Right kidney (tissue), 9 donors: ENCODE measurements around the gene GORASP2.
"Not testable (repeated sequence)": the region's sequence is repeated elsewhere in the genome, so short reads cannot be mapped to it uniquely, and the experiment has no call there.

Experiments used
- DNase-seq: peaks from one replicate; pipeline ENCODE4 v3.0.0-alpha.2; 2016
- long read RNA-seq, 8 donors: transcript quantifications; one replicate each; lab custom pipeline, GENCODE V29; 2026

The GORASP2 gene
- long read RNA-seq, donor 1, transcript GORASP2-201 (10 exons, 3,173 nt), result major isoform, 16 of 70 reads
- long read RNA-seq, donor 1, transcript GORASP2-207 (5 exons, 2,096 nt), result minor isoform, 11 of 70 reads
- long read RNA-seq, donor 1, partial matches to known transcripts, result 42 of 70 reads
- long read RNA-seq, donor 1, other reads (novel, unspliced or antisense), result 0 of 70 reads
- long read RNA-seq, donor 2, transcript GORASP2-207 (5 exons, 2,096 nt), result major isoform, 11 of 65 reads
- long read RNA-seq, donor 2, partial matches to known transcripts, result 50 of 65 reads
- long read RNA-seq, donor 2, other reads (novel, unspliced or antisense), result 0 of 65 reads
- long read RNA-seq, donor 3, transcript GORASP2-207 (5 exons, 2,096 nt), result minor isoform, 5 of 25 reads
- long read RNA-seq, donor 3, transcript GORASP2-201 (10 exons, 3,173 nt), result major isoform, 6 of 25 reads
- long read RNA-seq, donor 3, partial matches to known transcripts, result 13 of 25 reads
- long read RNA-seq, donor 3, other reads (novel, unspliced or antisense), result 0 of 25 reads
- long read RNA-seq, donor 4, transcript GORASP2-201 (10 exons, 3,173 nt), result major isoform, 5 of 18 reads
- long read RNA-seq, donor 4, partial matches to known transcripts, result 9 of 18 reads
- long read RNA-seq, donor 4, other reads (novel, unspliced or antisense), result 0 of 18 reads
- long read RNA-seq, donor 5, transcript GORASP2-201 (10 exons, 3,173 nt), result major isoform, 28 of 72 reads
- long read RNA-seq, donor 5, partial matches to known transcripts, result 40 of 72 reads
- long read RNA-seq, donor 5, other reads (novel, unspliced or antisense), result 0 of 72 reads
- long read RNA-seq, donor 6, transcript GORASP2-201 (10 exons, 3,173 nt), result minor isoform, 10 of 46 reads
- long read RNA-seq, donor 6, transcript GORASP2-207 (5 exons, 2,096 nt), result major isoform, 11 of 46 reads
- long read RNA-seq, donor 6, partial matches to known transcripts, result 25 of 46 reads
- long read RNA-seq, donor 6, other reads (novel, unspliced or antisense), result 0 of 46 reads
- long read RNA-seq, donor 7, transcript GORASP2-207 (5 exons, 2,096 nt), result major isoform, 23 of 145 reads
- long read RNA-seq, donor 7, transcript GORASP2-201 (10 exons, 3,173 nt), result minor isoform, 12 of 145 reads
- long read RNA-seq, donor 7, partial matches to known transcripts, result 110 of 145 reads
- long read RNA-seq, donor 7, other reads (novel, unspliced or antisense), result 0 of 145 reads
- long read RNA-seq, donor 8, transcript GORASP2-201 (10 exons, 3,173 nt), result minor isoform, 14 of 53 reads
- long read RNA-seq, donor 8, transcript GORASP2-207 (5 exons, 2,096 nt), result major isoform, 17 of 53 reads
- long read RNA-seq, donor 8, partial matches to known transcripts, result 22 of 53 reads
- long read RNA-seq, donor 8, other reads (novel, unspliced or antisense), result 0 of 53 reads

GRCh38 chr2:170928824-170929685 is at the start of gene GORASP2:
GORASP2 (plus strand) TSS chr2:170929253; CDS start chr2:170929341, 88 bp downstream.
- peak; percentile 99 for DNase-seq

DNA sequence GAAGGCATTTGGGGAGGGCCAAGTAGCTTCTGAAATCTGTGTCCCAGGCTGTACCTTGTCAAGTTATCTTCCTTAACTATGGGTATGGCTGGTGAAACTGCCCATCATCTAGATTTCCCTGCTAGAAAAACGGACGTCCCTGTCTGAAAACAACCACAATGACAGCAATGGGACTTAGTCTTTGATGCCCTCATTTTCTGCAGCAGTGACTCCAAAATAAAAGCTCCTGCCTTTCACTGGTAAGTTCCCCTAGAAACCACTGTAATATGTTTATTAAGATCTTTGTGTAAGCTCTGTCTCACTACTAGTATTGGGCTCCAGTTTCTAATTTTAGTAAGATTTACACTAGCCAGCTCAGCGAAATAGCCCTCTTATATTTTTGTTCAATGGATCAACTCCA is 47.2 kb upstream of the GORASP2 start:
- no peak for DNase-seq

- no peak for DNase-seq
These were observed 46.3 kb upstream of the GORASP2 start for GRCh38 chr2:170882758-170883157.

DNA sequence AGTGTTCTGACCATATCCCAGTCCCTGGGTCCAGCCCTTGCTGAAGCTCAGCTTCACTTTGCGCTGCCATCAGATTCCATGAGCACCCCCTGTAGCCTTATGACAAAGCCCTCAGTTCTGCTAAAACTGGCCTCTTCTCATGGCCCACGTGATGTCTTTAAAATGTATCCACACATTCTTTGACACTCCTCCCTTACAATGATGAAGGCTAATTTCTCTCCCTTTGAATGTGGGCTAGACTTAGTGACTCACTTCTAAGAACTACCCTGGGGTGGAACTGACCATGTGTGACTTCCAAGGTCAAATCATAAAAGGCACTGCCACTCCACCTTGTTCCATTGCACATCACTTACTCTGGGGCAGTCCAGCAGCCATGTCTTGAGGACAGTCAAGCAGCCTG is 45.4 kb upstream of the GORASP2 start:
- DNase-seq, result no peak

GRCh38 chr2:170885130-170885791 is 43.8 kb upstream of the GORASP2 start:
- DNase-seq, result no peak

DNA sequence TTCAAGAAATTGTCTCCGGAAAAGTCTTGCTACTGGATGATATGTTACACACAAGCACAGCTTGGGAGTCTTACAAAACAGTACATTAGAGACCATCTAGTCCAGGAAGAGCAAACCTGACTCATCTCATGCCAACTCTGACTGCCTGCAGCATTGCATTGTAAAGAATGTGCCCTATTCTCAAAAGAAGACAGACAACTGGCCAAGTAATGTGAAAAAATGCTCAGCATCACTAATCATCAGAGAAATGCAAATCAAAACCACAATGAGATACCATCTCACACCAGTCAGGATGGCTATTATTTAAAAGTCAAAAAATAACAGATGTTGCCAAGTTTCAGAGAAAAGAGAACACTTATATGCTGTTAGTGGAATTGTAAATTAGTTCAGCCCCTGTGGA is 42.7 kb upstream of the GORASP2 start:
- no peak for DNase-seq

GRCh38 chr2:170887496-170887895 is 41.6 kb upstream of the GORASP2 start:
- no peak for DNase-seq

DNA sequence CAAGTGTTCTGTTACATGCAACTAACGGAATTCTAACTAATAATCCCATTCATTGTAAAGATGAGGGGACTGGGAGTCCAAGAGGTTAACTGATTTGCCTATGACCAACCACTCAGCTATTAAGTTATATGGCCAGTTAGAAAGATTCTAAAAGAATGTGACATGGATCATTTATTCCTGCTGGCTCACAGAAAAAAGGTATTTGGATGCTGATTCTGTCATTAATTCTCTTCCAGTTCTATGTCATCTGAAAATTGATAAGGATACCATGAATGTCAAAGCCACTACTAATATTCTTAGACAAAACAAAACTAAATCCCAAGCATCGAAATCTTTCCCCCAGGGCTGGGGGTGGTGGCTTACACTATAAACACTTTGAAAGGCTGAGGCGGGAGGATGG is 41.2 kb upstream of the GORASP2 start:
- no peak for DNase-seq

- no peak for DNase-seq
These were observed 37.2 kb upstream of the GORASP2 start for GRCh38 chr2:170891893-170892292.

DNA sequence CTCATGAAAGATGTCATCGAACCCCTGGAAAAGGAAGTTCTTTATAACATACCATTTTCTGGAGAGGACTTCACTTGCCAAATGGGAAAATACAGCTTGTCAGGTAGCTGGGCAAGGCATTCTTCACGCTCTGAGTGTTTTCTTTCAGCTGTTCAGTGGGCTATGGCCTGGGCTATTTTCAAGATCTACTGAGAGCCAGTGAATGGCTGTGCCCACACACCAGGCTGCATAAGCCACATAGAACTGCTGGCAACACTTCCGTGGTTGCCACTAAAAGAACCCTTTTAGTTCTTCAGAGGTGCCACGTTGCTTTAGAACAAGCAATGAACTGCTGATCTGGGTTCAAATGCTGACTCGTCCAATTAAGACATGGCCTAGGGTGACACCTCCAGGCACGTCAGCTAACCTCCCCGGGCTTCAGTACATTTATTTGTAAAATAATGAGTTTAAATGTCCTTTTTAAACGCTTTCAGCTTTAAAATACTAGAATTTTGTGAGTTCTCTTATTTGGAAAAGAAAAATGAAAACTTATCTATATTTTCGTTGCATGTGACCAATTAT is 36.6 kb upstream of the GORASP2 start:
- no peak for DNase-seq

DNA sequence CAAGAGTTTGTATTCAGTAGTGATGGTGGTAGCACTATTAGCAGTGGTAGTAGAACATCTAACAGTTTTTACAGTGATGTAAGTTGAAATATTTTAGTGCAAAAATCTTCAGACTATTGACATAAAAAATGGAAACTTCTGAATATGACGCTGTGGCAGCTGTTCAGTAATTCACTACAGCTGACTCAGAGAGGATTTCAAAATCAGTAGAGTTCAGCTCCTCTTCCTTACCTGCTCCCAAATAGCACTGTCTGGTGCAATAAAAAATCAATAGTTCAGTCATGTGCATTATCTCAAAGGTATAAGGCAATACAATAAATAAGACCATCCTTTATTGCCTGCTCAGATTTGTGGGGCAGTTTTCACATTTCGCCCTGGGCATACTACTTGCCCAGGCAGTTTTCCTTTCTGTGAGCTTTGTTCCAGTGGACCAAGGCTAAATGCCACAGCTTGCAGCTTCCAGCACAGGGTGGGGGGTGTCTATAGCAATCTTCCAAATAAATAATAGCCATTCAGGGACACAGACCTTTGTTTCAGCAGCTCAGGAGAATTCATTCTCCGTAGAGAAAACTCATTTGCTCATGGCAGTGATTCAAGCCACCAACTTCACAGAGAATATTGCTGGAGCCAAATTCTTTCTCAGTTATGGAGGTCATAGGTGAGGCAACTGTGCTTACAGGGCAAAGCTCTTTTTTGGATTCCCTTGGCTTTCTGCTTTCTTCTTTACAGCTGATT is 33.9 kb upstream of the GORASP2 start:
- DNase-seq, result no peak

- DNase-seq, result no peak
These were observed 32.4 kb upstream of the GORASP2 start for GRCh38 chr2:170896622-170897021.

DNA sequence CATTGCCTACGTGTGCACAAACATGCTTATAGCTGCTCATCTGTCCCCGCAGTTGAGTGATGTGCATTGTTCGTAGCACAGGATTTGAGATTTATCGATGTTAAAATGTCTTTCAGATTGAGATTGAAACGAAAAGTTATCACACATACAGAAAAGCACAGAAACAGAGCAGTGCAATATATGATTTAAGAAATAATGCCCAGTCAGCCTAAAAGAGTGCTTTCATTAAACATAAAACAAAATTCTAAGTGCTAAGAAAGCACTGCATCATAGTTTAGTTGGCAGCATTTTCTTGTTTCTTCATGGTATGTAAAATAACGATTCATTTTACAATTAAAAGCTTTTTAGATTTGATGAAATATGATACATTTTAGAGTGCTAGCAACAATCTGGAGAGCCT is 31.9 kb upstream of the GORASP2 start:
- no peak for DNase-seq

- no peak for DNase-seq
These were observed 23.2 kb upstream of the GORASP2 start for GRCh38 chr2:170905864-170906263.

GRCh38 chr2:170911314-170911889 is 17.7 kb upstream of the GORASP2 start:
- no peak for DNase-seq

DNA sequence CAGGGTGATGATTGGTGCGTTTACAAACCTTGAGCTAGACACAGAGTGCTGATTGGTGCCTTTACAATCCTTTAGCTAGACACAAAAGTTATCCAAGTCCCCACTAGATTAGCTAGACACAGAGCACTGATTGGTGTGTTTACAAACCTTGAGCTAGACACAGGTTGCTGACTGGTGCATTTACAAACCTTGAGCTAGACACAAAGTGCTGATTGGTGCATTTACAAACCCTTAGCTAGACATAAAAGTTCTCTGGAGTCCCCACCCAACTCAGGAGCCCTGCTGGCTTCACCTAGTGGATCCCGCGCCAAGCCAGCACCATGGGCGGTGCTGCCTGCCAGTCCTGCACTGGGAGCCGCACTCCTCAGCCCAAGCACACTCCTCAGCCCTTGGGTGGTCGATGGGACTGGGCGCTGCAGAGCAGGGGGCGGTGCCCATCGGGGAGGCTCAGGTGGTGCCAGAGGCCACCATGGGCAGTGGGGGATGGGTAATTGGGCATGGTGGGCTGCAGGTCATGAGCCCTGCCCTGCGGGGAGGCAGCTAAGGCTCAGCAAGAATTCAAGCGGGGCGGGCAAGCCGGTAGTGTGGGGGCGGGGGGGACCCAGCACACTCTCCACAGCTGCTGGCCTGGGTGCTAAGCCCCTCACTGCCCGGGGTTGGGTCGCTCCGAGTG is 13.9 kb upstream of the GORASP2 start:
- DNase-seq, result not testable (repeated sequence)

GRCh38 chr2:170917219-170917913 is 11.7 kb upstream of the GORASP2 start:
- DNase-seq, result no peak

- no peak for DNase-seq
These were observed 11.1 kb upstream of the GORASP2 start for GRCh38 chr2:170917957-170918356.
